ENCODE data around the gene PRKAR1B. TPM values are rescaled to one million over a fixed set of nuclear protein-coding genes. Genes with fewer than 3 reads are reported as not detected.
A peak's percentile ranks its signal among the peaks of the same experiment; 100 is the strongest.

The PRKAR1B gene
- total and polyA plus RNA-seq, 9 donors, result 14.3 to 49.0 (median 34.0) TPM

GRCh38 chr7:750111-750905, 23.2 kb upstream of the PRKAR1B start:
- Histone ChIP-seq H3K27me3 (no peaks in the 10 kb centered on the region), H3K27ac (no peak overlapping the region), H3K4me3 (no peak overlapping the region), H3K36me3 (no peaks in the 10 kb centered on the region), H3K4me1 (ENCODE audit: insufficient read depth) (no peaks in the 10 kb centered on the region), H3K9me3 (no peaks in the 10 kb centered on the region)
- intact Hi-C loops (cut with DNase I), result no loop called here
- TF ChIP-seq, protein P1, sequence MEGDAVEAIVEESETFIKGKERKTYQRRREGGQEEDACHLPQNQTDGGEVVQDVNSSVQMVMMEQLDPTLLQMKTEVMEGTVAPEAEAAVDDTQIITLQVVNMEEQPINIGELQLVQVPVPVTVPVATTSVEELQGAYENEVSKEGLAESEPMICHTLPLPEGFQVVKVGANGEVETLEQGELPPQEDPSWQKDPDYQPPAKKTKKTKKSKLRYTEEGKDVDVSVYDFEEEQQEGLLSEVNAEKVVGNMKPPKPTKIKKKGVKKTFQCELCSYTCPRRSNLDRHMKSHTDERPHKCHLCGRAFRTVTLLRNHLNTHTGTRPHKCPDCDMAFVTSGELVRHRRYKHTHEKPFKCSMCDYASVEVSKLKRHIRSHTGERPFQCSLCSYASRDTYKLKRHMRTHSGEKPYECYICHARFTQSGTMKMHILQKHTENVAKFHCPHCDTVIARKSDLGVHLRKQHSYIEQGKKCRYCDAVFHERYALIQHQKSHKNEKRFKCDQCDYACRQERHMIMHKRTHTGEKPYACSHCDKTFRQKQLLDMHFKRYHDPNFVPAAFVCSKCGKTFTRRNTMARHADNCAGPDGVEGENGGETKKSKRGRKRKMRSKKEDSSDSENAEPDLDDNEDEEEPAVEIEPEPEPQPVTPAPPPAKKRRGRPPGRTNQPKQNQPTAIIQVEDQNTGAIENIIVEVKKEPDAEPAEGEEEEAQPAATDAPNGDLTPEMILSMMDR (IDR thresholded peaks at IDR 0.05), result no peak
- TF ChIP-seq EP300 (IDR thresholded peaks at IDR 0.05) (no peak), POLR2A (IDR thresholded peaks at IDR 0.05) (no peak)
- peak in 4 of 5 donors; percentile 7 to 24 (median 12) for DNase-seq
- 94 to 96% (median 95%) methylated on average over 26 of the region's 26 CpGs for WGBS, 3 donors

DNA sequence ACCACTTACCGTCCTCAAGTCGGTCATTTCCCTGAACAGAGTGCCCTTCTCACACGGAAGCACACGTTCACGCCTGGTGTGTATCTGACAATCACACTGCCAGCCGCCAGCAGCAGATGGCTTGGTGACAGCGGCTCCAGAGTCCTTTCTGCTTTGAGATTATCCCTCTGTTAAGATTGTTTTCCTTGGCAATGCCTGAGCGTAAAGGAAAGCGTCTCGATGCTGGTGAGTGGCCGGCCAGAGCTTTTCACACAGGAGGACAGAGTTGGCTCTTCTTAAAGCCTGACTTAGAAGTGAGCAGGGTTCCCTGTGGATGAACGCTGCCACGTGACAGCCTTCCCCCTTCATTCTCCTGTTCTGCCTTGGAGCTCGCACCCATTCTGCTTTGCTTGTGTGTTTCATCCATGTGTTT, 22.1 kb upstream of the PRKAR1B start:
- H3K9me3 ChIP-seq, result no peaks in the 10 kb centered on the region
- DNase-seq, result peak in 3 of 5 donors; percentile 3 to 14 (median 14)

DNA sequence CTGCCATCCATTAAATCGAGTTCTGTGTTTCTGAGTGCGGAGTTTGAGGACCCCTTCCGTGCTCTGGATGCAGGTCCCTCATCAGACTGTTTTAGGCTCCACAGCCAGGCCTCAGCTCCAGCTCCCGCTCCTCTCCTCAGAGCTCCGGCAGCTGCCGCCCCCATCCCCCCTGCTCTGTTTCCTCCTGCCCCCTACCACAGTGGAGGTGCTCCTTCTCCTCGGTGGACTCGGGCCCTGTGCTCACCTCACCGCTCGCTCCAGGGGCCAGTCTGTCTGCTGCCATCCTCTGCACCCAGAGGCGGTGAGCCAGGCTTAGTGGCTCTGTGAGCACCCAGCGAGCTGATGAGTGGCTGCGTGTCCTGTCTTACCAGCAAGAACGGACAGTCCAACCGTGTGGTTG, 21.4 kb upstream of the PRKAR1B start:
- H3K4me1 ChIP-seq (ENCODE audit: insufficient read depth), result no peaks in the 10 kb centered on the region
- H3K9me3 ChIP-seq, result no peaks in the 10 kb centered on the region
- no peak overlapping the region for H3K27ac ChIP-seq
- peak in 4 of 5 donors; percentile 2 to 26 (median 13) for DNase-seq
- 94 to 96% (median 96%) methylated on average over 15 of the region's 15 CpGs for WGBS, 3 donors
- TF ChIP-seq, protein P1 (IDR thresholded peaks at IDR 0.05), result no peak
- TF ChIP-seq EP300 (IDR thresholded peaks at IDR 0.05) (no peak), POLR2A (IDR thresholded peaks at IDR 0.05) (no peak)
- H3K36me3 ChIP-seq, result no peaks in the 10 kb centered on the region
- H3K4me3 ChIP-seq, result no peak overlapping the region
- no peaks in the 10 kb centered on the region for H3K27me3 ChIP-seq
- intact Hi-C loops (cut with DNase I), result no loop called here

More for the DNA sequence above, 22.1 kb upstream of the PRKAR1B start:
- intact Hi-C loops (cut with DNase I), result no loop called here
- 70 to 74% (median 74%) methylated on average over 14 of the region's 14 CpGs for WGBS, 3 donors
- TF ChIP-seq, protein P1 (IDR thresholded peaks at IDR 0.05), result no peak
- TF ChIP-seq POLR2A (IDR thresholded peaks at IDR 0.05) (no peak), EP300 (IDR thresholded peaks at IDR 0.05) (no peak)
- Histone ChIP-seq H3K4me3 (no peak overlapping the region), H3K36me3 (no peaks in the 10 kb centered on the region), H3K27ac (no peak overlapping the region), H3K27me3 (no peaks in the 10 kb centered on the region), H3K4me1 (ENCODE audit: insufficient read depth) (no peaks in the 10 kb centered on the region)

DNA sequence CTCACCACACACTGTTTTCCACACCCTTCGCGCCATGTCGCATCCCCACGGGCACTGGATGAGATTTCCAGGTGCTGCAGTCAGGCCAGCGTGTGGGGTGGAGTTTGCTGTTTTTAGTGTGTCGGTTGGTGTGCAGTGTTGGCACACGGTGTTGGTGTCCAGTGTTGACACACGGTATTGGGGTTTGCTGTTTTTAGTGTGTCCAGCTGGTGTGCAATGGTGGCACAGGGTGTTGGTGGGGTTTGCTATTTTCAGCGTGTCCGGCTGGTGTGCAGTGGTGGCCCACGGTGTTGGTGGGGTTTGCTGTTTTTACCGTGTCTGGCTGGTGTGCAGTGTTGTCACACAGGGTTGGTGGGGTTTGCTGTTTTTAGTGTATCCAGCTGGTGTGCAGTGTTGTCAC, 20.1 kb upstream of the PRKAR1B start:
- Histone ChIP-seq H3K36me3 (no peaks in the 10 kb centered on the region), H3K4me3 (no peak overlapping the region), H3K27me3 (no peaks in the 10 kb centered on the region), H3K9me3 (no peaks in the 10 kb centered on the region), H3K4me1 (ENCODE audit: insufficient read depth) (no peaks in the 10 kb centered on the region), H3K27ac (no peak overlapping the region)
- intact Hi-C loops (cut with DNase I), result no loop called here
- WGBS, 3 donors, result 87 to 93% (median 91%) methylated on average over 12 of the region's 12 CpGs
- no peak for TF ChIP-seq EP300 (IDR thresholded peaks at IDR 0.05)
- TF ChIP-seq, protein P1 (IDR thresholded peaks at IDR 0.05), result no peak
- TF ChIP-seq POLR2A (IDR thresholded peaks at IDR 0.05), result no peak
- DNase-seq, result peak in 2 of 5 donors; percentile 3 to 14
